ENCODE measurements around the gene PLEKHH2. TPM values are rescaled to one million over a fixed set of nuclear protein-coding genes. Genes with fewer than 3 reads are reported as not detected.

PLEKHH2 gene
- total and polyA plus RNA-seq, 2 of the 13 experiments (the other 11 are each of a cell fraction or from before 2014, with no cell fraction given) = 1.1 to 3.0 TPM

- TF ChIP-seq MXD3 (CRISPR knock-in tag; IDR thresholded peaks at IDR 0.05) = no peak
- TF ChIP-seq SRSF4 (IDR thresholded peaks at IDR 0.05; ENCODE audit: low read depth, low read length, poor library complexity, severe bottlenecking) = no peak
- no peak for TF ChIP-seq ZNF414 (CRISPR knock-in tag; IDR thresholded peaks at IDR 0.05)
- TF ChIP-seq ZBTB20 (CRISPR knock-in tag; IDR thresholded peaks at IDR 0.05; ENCODE audit: borderline replicate concordance, low read depth) = no peak
- TF ChIP-seq KMT2B (CRISPR knock-in tag; IDR thresholded peaks at IDR 0.05) = no peak
- TF ChIP-seq NFATC3 (CRISPR knock-in tag; IDR thresholded peaks at IDR 0.05) = no peak
- TF ChIP-seq ZNF337 (CRISPR knock-in tag; IDR thresholded peaks at IDR 0.05; ENCODE audit: borderline replicate concordance, low read depth) = no peak
These were observed 121.7 kb downstream of the PLEKHH2 start (continued) for GRCh38 chr2:43758739-43759138.

GRCh38 chr2:43759195-43759594, 122.1 kb downstream of the PLEKHH2 start:
- no peak for FAIRE-seq
- Histone ChIP-seq H3K27me3 (ENCODE audit: control insufficient read depth in 1 of 2, insufficient read depth in 2 of 2, low read length in 2 of 2) (no peaks in the 10 kb centered on the region), H3K27ac (ENCODE audit: extremely low read length, insufficient read depth, low read length) (no peak overlapping the region), H3K36me3 (replicated peaks in 1 of 2; ENCODE audit: control insufficient read depth in 1 of 2, insufficient read depth in 2 of 2, low read length in 2 of 2) (no peaks in the 10 kb centered on the region), H4K20me1 (ENCODE audit: insufficient read depth, low read length) (no peaks in the 10 kb centered on the region), H3K79me2 (ENCODE audit: insufficient read depth, low read length) (no peaks in the 10 kb centered on the region), H3K4me2 (ENCODE audit: low read depth, low read length) (no peak overlapping the region), H3K9me3 (ENCODE audit: low read length) (no peaks in the 10 kb centered on the region), H3K4me1 (ENCODE audit: insufficient read depth, low read length) (peaks cover 14% of the 10 kb centered on the region), H3K4me3 (replicated peaks in 1 of 3; ENCODE audit: insufficient read depth in 1 of 3, low read depth in 2 of 3, low read length in 3 of 3) (no peak overlapping the region), H3K9ac (ENCODE audit: insufficient read depth, low read depth, low read length) (no peak overlapping the region), H2AFZ (ENCODE audit: low read length) (no peak overlapping the region)
- CTCF ChIA-PET (ENCODE audit: low intra/inter-chr PET ratio, low total read pairs) = no interaction called here
- ATAC-seq = peak; percentile 90
- POLR2A ChIA-PET = interaction anchor here (1.2 kb wide), 1 partner anchor 163 kb away, joined by 4 read pairs; the partner anchor contains the start of gene THADA
- in situ Hi-C loops (cut with HindIII; ENCODE audit: extremely low pct_ligation_motif_present, low pct_unique_long_range_greater_than_20kb) (no loop called here), intact Hi-C loops (cut with micrococcal nuclease; ENCODE audit: unreplicated experiment) (no loop called here)
- BruUV-seq (replicated peaks) = no TSS peak
- peak; percentile 80 for DNase-seq (ENCODE audit: low spot score)
- TF ChIP-seq ARID5B (CRISPR knock-in tag; IDR thresholded peaks at IDR 0.05) (peak; percentile 78), CREB1 (IDR thresholded peaks at IDR 0.05) (no peak; the same call in 1 of the 2 replicates), CREB1 (CRISPR knock-in tag; IDR thresholded peaks at IDR 0.05) (peak; percentile 38; the same call in 1 of the 2 replicates), ZNF547 (CRISPR knock-in tag; IDR thresholded peaks at IDR 0.05) (no peak), ZNF790 (CRISPR knock-in tag; IDR thresholded peaks at IDR 0.05; ENCODE audit: borderline replicate concordance) (no peak), BCL6 (CRISPR knock-in tag; IDR thresholded peaks at IDR 0.05) (peak; percentile 70), FOXK2 (IDR thresholded peaks at IDR 0.05) (peak; percentile 65), HMG20B (CRISPR knock-in tag; conservative IDR thresholded peaks at IDR 0.05) (peak; percentile 40; the same call in 1 of the 2 replicates), HMG20A (CRISPR knock-in tag; IDR thresholded peaks at IDR 0.05; ENCODE audit: borderline replicate concordance) (peak; percentile 89), NR2F6 (IDR thresholded peaks at IDR 0.05) (peak; percentile 36; the same call in 1 of the 2 replicates), NR2F6 (CRISPR knock-in tag; IDR thresholded peaks at IDR 0.05) (no peak), TARDBP (CRISPR knock-in tag; IDR thresholded peaks at IDR 0.05) (0 out of 2 replicates have a peak, but pooled peaks have one; percentile 25), CREM (IDR thresholded peaks at IDR 0.05) (peak; percentile 34; the same call in 1 of the 2 replicates), CREM (CRISPR knock-in tag; IDR thresholded peaks at IDR 0.05) (no peak), ONECUT2 (CRISPR knock-in tag; IDR thresholded peaks at IDR 0.05) (no peak), TBL1XR1 (IDR thresholded peaks at IDR 0.05; ENCODE audit: borderline replicate concordance, low read length, partially characterized antibody) (peak; percentile 94)
